OCI-LY7 (cell line): ENCODE data around the gene LRIT1. TPM values are rescaled to one million over a fixed set of nuclear protein-coding genes. Genes with fewer than 3 reads are reported as not detected.

ENCODE experiments used
- BruUV-seq: library from RNA; stranded (reverse); fragments of 400-500 nt; replicated peaks from 2 replicates; lab custom pipeline; 2021; lab: Mats Ljungman, UMichigan
- CTCF ChIA-PET: fragments of 300-600 bp; sonication (Branson Sonifier 250); formaldehyde crosslinking; loops from one replicate; lab custom pipeline; 2022; ENCODE audit warnings: antibody characterized with exemption; ENCODE audit not compliant: unreplicated experiment; lab: Charles Lee
- POLR2A ChIA-PET: fragments of 300-600 bp; sonication (Branson Sonifier 250); formaldehyde crosslinking; loops from one replicate; lab custom pipeline; 2022; ENCODE audit warnings: antibody characterized with exemption; lab: Charles Lee
- DNase-seq: peaks from one replicate; pipeline ENCODE4 v3.0.0-alpha.2; 2015; ENCODE audit warnings: low spot score
- H2AFZ ChIP-seq: fragments of 200-600 bp; sonication (generic), shearing (Covaris generic); 2 replicates; pipeline ENCODE4 v1.6.1; 2014; ENCODE audit warnings: mild to moderate bottlenecking, antibody characterized with exemption, low read length, moderate library complexity
- H3K27ac ChIP-seq: fragments of 200-600 bp; sonication (generic); 2 replicates; pipeline ENCODE4 v1.5.1; 2014; ENCODE audit warnings: mixed run types, low read depth, mild to moderate bottlenecking, moderate library complexity, low read length, inconsistent platforms; ENCODE audit not compliant: poor library complexity, severe bottlenecking
- H3K36me3 ChIP-seq: fragments of 200-600 bp; sonication (generic); 2 replicates; pipeline ENCODE4 v1.6.1; 2014; ENCODE audit warnings: mild to moderate bottlenecking, antibody characterized with exemption, low read length, moderate library complexity, mixed read lengths; ENCODE audit not compliant: insufficient read depth
- H3K4me1 ChIP-seq: fragments of 200-600 bp; sonication (generic); 2 replicates; pipeline ENCODE4 v1.5.1; 2014; ENCODE audit warnings: mild to moderate bottlenecking, low read length; ENCODE audit not compliant: insufficient read depth, poor library complexity, severe bottlenecking
- H3K4me2 ChIP-seq: fragments of 200-600 bp; sonication (generic); 2 replicates; pipeline ENCODE4 v1.6.1; 2014; ENCODE audit warnings: mild to moderate bottlenecking, low read length
- H3K4me3 ChIP-seq: fragments of 200-600 bp; sonication (generic); 2 replicates; pipeline ENCODE4 v1.5.1; 2014; ENCODE audit warnings: mild to moderate bottlenecking, low read depth, low read length; ENCODE audit not compliant: poor library complexity, severe bottlenecking
- H3K79me2 ChIP-seq: fragments of 200-600 bp; sonication (generic); 2 replicates; pipeline ENCODE4 v1.6.1; 2016; ENCODE audit warnings: low read depth, mild to moderate bottlenecking, low read length, moderate library complexity, mixed read lengths; ENCODE audit not compliant: insufficient read depth
- H3K9me2 ChIP-seq: fragments of 200-600 bp; sonication (generic); 2 replicates; pipeline ENCODE4 v1.6.1; 2016; ENCODE audit warnings: mild to moderate bottlenecking, low read length, mixed read lengths; ENCODE audit not compliant: insufficient read depth
- H3K9me3 ChIP-seq: fragments of 200-600 bp; sonication (generic); 2 replicates; pipeline ENCODE4 v1.6.1; 2014; ENCODE audit warnings: mild to moderate bottlenecking, mixed run types, low read length, mixed read lengths
- H4K20me1 ChIP-seq: fragments of 200-600 bp; sonication (generic); 2 replicates; pipeline ENCODE4 v1.6.1; 2014; ENCODE audit warnings: mild to moderate bottlenecking, antibody characterized with exemption, low read length, moderate library complexity, mixed read lengths; ENCODE audit not compliant: insufficient read depth
- CTCF ChIP-seq: fragments of 200-600 bp; sonication (generic); conservative IDR thresholded peaks from 2 replicates; pipeline ENCODE4 v1.5.1; 2014; ENCODE audit warnings: mild to moderate bottlenecking, antibody characterized with exemption, low read length, moderate library complexity, mixed read lengths
- EZH2phosphoT487 ChIP-seq: fragments of 200-600 bp; sonication (generic); IDR thresholded peaks from 2 replicates; pipeline ENCODE4 v1.6.1; 2018; ENCODE audit warnings: low read depth, borderline replicate concordance, mild to moderate bottlenecking, mixed run types, antibody characterized with exemption, low read length, moderate library complexity, mixed read lengths
- intact Hi-C: fragments of 100-400 bp; cut with micrococcal nuclease; formaldehyde crosslinking; loops from one replicate; pipeline ENCODE4 v1.10.0; 2022; ENCODE audit not compliant: unreplicated experiment
- total RNA-seq, 2 experiments: library from RNA; depleted of rRNA in 1 of 2; stranded (reverse); fragments of >200 nt in 1 of 2; shearing (Covaris generic) in 1 of 2; gene quantifications; 2 replicates each; pipeline ENCODE4 v1.2.3, GENCODE V29; 2014 to 2022

Gene LRIT1
- total RNA-seq, 2 experiments from 2014 or later = not detected

- H3K27ac ChIP-seq = no peak overlapping the region
- POLR2A ChIA-PET = no interaction called here
- no peaks in the 10 kb centered on the region for H3K36me3 ChIP-seq
- no peak overlapping the region for H2AFZ ChIP-seq
- BruUV-seq = no TSS peak
- no peak for DNase-seq
- no peaks in the 10 kb centered on the region for H3K79me2 ChIP-seq
- intact Hi-C loops = no loop called here
- CTCF ChIA-PET = no interaction called here
- H3K4me3 ChIP-seq = no peak overlapping the region
- H3K9me3 ChIP-seq = no peaks in the 10 kb centered on the region
- H3K4me1 ChIP-seq = no peaks in the 10 kb centered on the region
- H3K4me2 ChIP-seq = no peak overlapping the region
- H4K20me1 ChIP-seq = no peaks in the 10 kb centered on the region
- no peak for TF ChIP-seq EZH2phosphoT487
- no peak for TF ChIP-seq CTCF
- no peaks in the 10 kb centered on the region for H3K9me2 ChIP-seq
Observed at GRCh38 chr10:84243759-84244158, 2.4 kb upstream of the LRIT1 start.

GRCh38 chr10:84238909-84239308, 2.4 kb downstream of the LRIT1 start:
- H3K79me2 ChIP-seq = no peaks in the 10 kb centered on the region
- no peak overlapping the region for H3K4me2 ChIP-seq
- intact Hi-C loops = no loop called here
- no peaks in the 10 kb centered on the region for H3K9me2 ChIP-seq
- no peaks in the 10 kb centered on the region for H3K9me3 ChIP-seq
- no TSS peak for BruUV-seq
- H3K36me3 ChIP-seq = no peaks in the 10 kb centered on the region
- no peak for DNase-seq
- H3K27ac ChIP-seq = no peak overlapping the region
- TF ChIP-seq EZH2phosphoT487 (no peak), CTCF (no peak)
- H3K4me1 ChIP-seq = no peaks in the 10 kb centered on the region
- H4K20me1 ChIP-seq = no peaks in the 10 kb centered on the region
- no peak overlapping the region for H3K4me3 ChIP-seq
- ChIA-PET CTCF (no interaction called here), POLR2A (interaction anchor here (0.7 kb wide), 1 partner anchor 61 kb away, joined by 3 read pairs; no protein-coding TSS in a partner anchor)
- no peak overlapping the region for H2AFZ ChIP-seq

- H3K9me3 ChIP-seq = no peaks in the 10 kb centered on the region
- no peaks in the 10 kb centered on the region for H3K79me2 ChIP-seq
- no peak overlapping the region for H3K27ac ChIP-seq
- intact Hi-C loops = no loop called here
- no peaks in the 10 kb centered on the region for H3K4me1 ChIP-seq
- CTCF ChIA-PET = no interaction called here
- H4K20me1 ChIP-seq = no peaks in the 10 kb centered on the region
- no peak overlapping the region for H3K4me2 ChIP-seq
- no peak overlapping the region for H2AFZ ChIP-seq
- POLR2A ChIA-PET = no interaction called here
- no TSS peak for BruUV-seq
- 0 out of 2 replicates have a peak, but pooled peaks have one; percentile 20 for TF ChIP-seq CTCF
- TF ChIP-seq EZH2phosphoT487 = no peak
- no peak overlapping the region for H3K4me3 ChIP-seq
- H3K36me3 ChIP-seq = no peaks in the 10 kb centered on the region
- no peak for DNase-seq
- H3K9me2 ChIP-seq = no peaks in the 10 kb centered on the region
Observed at GRCh38 chr10:84237199-84238051, 3.9 kb downstream of the LRIT1 start.
